Vagina (tissue), 2 donors: ENCODE measurements around the gene CELA1. TPM values are rescaled to one million over a fixed set of nuclear protein-coding genes. Genes with fewer than 3 reads are reported as not detected.
"Not testable (repeated sequence)": the region's sequence is repeated elsewhere in the genome, so short reads cannot be mapped to it uniquely, and the experiment has no call there.

Experiments
- DNase-seq, 2 donors: peaks; one replicate each; pipeline ENCODE4 v3.0.0-alpha.2; 2017; ENCODE audit errors: extremely low spot score in 2 of 2
- H3K27ac ChIP-seq: fragments of 200-600 bp; sonication (generic); one replicate; pipeline ENCODE4 v1.5.1; 2019
- H3K27me3 ChIP-seq: fragments of 200-600 bp; sonication (generic); one replicate; pipeline ENCODE4 v1.5.1; 2019
- H3K36me3 ChIP-seq, 2 donors: fragments of 200-600 bp; sonication (generic); one replicate each; pipeline ENCODE4 v1.5.1; 2017 to 2019
- H3K4me1 ChIP-seq: fragments of 200-600 bp; sonication (generic); one replicate; pipeline ENCODE4 v1.5.1; 2019
- H3K4me3 ChIP-seq, 2 donors: fragments of 200-600 bp; sonication (generic); 1 replicate in 1 of 2; 2 replicates in 1 of 2; pipeline ENCODE4 v1.5.1; 2016 to 2019
- H3K9me3 ChIP-seq: fragments of 200-600 bp; sonication (generic); one replicate; pipeline ENCODE4 v1.5.1; 2019
- POLR2A ChIP-seq, 2 donors: fragments of 450-650 bp; IDR thresholded peaks; one replicate each; pipeline ENCODE4 v1.6.1; 2017; ENCODE audit warnings: antibody characterized with exemption in 2 of 2, mild to moderate bottlenecking in 2 of 2, moderate library complexity in 2 of 2
- POLR2AphosphoS5 ChIP-seq, 2 donors: sonication (generic); formaldehyde crosslinking; IDR thresholded peaks; one replicate each; pipeline ENCODE4 v1.9.0; 2017; ENCODE audit warnings: antibody characterized with exemption in 2 of 2, mild to moderate bottlenecking in 2 of 2, low read depth in 1 of 2; ENCODE audit not compliant: insufficient read depth in 1 of 2
- intact Hi-C: fragments of 100-400 bp; cut with DNase I; formaldehyde crosslinking; loops from one replicate; pipeline ENCODE4 v1.15.1; 2023
- total RNA-seq: library from RNA; depleted of rRNA; stranded (reverse); fragments of >200 nt; gene quantifications from one replicate; pipeline ENCODE4 v1.2.3, GENCODE V29; 2016
- TF ChIP-seq, protein P1 (sequence below), 3 experiments: fragments of 450-650 bp in 2 of 3; fragments of 200-600 bp in 1 of 3; sonication (generic) in 1 of 3; IDR thresholded peaks; one replicate each; pipeline ENCODE4 v1.5.1; 2017 to 2019; ENCODE audit warnings: antibody characterized with exemption in 3 of 3, mild to moderate bottlenecking in 2 of 3, moderate library complexity in 2 of 3

The CELA1 gene
- total RNA-seq, 1 donor from 2014 or later: not detected

DNA sequence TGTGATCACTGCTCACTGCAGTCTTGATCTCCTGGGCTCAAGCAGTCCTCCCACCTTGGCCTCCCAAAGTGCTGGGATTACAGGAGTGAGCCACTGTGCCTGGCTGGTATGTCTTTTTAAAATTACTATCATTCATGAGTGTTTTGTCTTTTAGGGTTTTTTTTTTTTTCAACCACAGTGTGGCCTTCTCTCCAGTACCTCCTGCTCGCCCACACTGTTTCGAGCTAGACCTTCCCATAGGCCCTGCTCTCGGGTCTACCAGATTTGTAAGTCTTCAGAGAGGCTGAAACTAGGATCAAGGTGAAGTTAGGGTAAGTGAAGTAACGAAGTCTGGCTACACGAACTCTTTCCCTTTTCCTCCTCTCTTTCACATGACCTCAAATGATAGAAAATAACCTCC, 24.0 kb downstream of the CELA1 start:
- Histone ChIP-seq H3K9me3 (no peaks in the 10 kb centered on the region), H3K4me3 (no peak overlapping the region), H3K27ac (no peak overlapping the region), H3K27me3 (no peaks in the 10 kb centered on the region), H3K36me3 (no peaks in the 10 kb centered on the region), H3K4me1 (peaks cover 47% of the 10 kb centered on the region)
- TF ChIP-seq POLR2AphosphoS5 (IDR thresholded peaks at IDR 0.05; ENCODE audit: insufficient read depth in 1 of 2, low read depth in 1 of 2): no peak
- TF ChIP-seq, protein P1, sequence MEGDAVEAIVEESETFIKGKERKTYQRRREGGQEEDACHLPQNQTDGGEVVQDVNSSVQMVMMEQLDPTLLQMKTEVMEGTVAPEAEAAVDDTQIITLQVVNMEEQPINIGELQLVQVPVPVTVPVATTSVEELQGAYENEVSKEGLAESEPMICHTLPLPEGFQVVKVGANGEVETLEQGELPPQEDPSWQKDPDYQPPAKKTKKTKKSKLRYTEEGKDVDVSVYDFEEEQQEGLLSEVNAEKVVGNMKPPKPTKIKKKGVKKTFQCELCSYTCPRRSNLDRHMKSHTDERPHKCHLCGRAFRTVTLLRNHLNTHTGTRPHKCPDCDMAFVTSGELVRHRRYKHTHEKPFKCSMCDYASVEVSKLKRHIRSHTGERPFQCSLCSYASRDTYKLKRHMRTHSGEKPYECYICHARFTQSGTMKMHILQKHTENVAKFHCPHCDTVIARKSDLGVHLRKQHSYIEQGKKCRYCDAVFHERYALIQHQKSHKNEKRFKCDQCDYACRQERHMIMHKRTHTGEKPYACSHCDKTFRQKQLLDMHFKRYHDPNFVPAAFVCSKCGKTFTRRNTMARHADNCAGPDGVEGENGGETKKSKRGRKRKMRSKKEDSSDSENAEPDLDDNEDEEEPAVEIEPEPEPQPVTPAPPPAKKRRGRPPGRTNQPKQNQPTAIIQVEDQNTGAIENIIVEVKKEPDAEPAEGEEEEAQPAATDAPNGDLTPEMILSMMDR (IDR thresholded peaks at IDR 0.05): no peak
- TF ChIP-seq POLR2A (IDR thresholded peaks at IDR 0.05): no peak
- DNase-seq: no peak
- intact Hi-C loops: no loop called here

DNA sequence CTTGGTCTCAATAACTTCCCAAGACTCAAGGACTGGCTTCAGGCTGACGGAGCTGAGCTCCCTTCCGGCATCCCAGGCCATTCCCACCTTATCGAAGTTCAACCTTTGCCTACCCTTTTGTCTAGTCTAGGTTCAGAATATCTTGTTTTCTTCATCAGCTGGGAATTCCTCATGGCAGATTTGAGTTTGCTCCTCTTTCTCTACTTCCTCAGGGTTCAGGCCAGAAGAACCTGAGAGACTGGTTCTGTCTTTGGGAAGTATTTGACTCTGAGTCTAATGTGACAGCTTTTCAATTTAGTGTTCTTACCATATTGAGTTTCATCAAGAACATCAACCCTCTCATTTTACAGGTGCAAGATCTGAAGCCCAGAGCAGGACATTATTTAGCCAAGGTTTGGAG, 24.6 kb downstream of the CELA1 start:
- Histone ChIP-seq H3K4me1 (peaks cover 41% of the 10 kb centered on the region), H3K4me3 (no peak overlapping the region), H3K36me3 (no peaks in the 10 kb centered on the region), H3K27me3 (no peaks in the 10 kb centered on the region), H3K27ac (no peak overlapping the region), H3K9me3 (no peaks in the 10 kb centered on the region)
- no peak for DNase-seq
- intact Hi-C loops: no loop called here
- TF ChIP-seq POLR2AphosphoS5 (IDR thresholded peaks at IDR 0.05; ENCODE audit: insufficient read depth in 1 of 2, low read depth in 1 of 2): no peak
- TF ChIP-seq, protein P1 (IDR thresholded peaks at IDR 0.05): no peak
- no peak for TF ChIP-seq POLR2A (IDR thresholded peaks at IDR 0.05)

DNA sequence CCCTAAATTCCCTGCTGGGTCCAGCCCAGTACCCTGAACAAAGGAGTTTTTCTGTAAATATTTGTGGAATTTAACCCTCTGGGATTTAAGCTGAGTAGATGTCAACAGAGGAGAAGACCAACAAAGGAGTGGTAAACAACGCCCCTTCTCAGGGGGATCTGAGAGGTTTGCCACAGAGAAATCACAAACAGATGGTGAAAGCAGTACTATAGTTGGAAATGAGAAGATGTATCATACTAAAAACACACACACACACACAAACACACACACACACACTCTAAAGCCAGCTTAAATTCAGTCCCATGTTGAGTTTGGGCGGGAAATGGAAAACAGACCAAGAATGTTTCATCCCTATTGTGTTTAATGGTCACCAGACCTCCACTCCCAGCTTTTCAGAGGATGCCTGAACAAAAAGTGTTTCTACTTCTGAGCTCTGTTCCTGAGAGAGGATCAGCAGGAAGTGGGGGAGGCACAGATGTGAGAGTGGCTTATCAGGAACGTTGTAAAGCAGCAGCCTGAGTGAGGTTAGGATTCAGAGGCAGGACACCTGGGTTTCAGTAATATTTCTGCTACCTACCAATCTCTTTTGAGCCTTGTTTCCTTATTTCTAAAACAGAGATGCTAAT, 25.7 kb downstream of the CELA1 start:
- Histone ChIP-seq H3K27ac (no peak overlapping the region), H3K9me3 (no peaks in the 10 kb centered on the region), H3K36me3 (no peaks in the 10 kb centered on the region), H3K27me3 (no peaks in the 10 kb centered on the region), H3K4me1 (peaks cover 30% of the 10 kb centered on the region), H3K4me3 (no peak overlapping the region)
- no peak for DNase-seq
- intact Hi-C loops: no loop called here
- TF ChIP-seq POLR2A (IDR thresholded peaks at IDR 0.05) (no peak), POLR2AphosphoS5 (IDR thresholded peaks at IDR 0.05; ENCODE audit: insufficient read depth in 1 of 2, low read depth in 1 of 2) (no peak)
- TF ChIP-seq, protein P1 (IDR thresholded peaks at IDR 0.05): no peak

DNA sequence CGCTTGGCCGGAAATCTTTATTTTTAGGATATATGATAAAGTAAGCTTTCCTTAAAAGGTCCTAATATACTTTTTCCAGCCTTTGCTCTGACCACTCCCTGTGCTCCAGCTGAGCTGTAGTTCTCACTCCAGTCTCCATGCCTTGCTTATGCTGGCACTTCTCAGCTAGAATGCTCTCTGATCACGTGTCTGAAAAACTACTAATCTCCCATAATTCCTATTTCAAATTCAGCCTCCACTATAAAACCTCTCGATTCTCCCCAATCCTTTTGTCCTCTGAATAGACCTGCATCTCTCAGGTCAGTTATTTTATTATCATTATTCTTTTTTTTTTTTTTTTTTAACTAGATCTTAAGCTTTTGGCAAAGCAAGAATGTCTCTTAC, 26.2 kb downstream of the CELA1 start:
- Histone ChIP-seq H3K4me3 (no peak overlapping the region), H3K27ac (no peak overlapping the region), H3K4me1 (peaks cover 25% of the 10 kb centered on the region), H3K36me3 (no peaks in the 10 kb centered on the region), H3K9me3 (no peaks in the 10 kb centered on the region), H3K27me3 (no peaks in the 10 kb centered on the region)
- TF ChIP-seq POLR2AphosphoS5 (IDR thresholded peaks at IDR 0.05; ENCODE audit: insufficient read depth in 1 of 2, low read depth in 1 of 2) (no peak), POLR2A (IDR thresholded peaks at IDR 0.05) (no peak)
- TF ChIP-seq, protein P1 (IDR thresholded peaks at IDR 0.05): no peak
- DNase-seq: no peak
- intact Hi-C loops: no loop called here

DNA sequence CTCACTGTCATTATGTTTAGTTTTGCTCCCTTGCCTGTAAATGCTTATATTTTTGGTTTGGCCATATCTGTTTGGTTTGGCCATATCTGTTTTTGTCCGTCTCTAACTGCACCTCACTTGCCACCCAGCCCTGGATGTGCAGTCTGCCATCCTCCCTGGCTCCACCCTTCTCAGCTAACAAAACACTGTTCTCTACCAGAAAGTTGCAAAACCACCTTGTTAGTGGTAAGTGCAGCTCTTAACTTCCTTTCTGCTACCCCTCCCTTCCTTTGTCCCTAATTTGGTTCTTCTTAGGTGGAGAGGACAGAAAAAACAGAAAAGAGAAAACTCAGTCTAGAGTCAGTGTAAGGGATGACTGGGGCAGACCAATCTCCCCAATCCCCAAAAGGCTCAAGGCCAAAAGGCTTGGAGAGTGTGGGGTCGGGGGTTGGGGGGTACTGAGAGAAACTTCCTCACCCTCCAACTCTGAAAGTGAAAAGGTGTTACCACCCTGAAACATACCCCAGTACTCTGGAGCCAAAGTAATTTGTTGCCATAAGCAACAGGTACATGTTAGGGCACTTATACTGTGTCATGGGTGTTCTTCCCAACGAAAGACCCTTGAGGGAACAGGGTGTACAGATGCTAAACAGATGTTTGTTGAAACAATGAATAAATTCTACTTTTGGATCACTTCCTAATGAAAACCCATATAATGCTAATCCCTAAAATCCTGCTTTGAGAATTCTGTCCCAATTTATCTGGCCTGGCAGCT, 27.5 kb downstream of the CELA1 start:
- no peaks in the 10 kb centered on the region for H3K27me3 ChIP-seq
- peaks cover 25% of the 10 kb centered on the region for H3K4me1 ChIP-seq
- H3K9me3 ChIP-seq: no peaks in the 10 kb centered on the region
- DNase-seq: no peak
- H3K4me3 ChIP-seq: no peak overlapping the region
- intact Hi-C loops: no loop called here
- no peaks in the 10 kb centered on the region for H3K36me3 ChIP-seq
- TF ChIP-seq, protein P1 (IDR thresholded peaks at IDR 0.05): no peak
- TF ChIP-seq POLR2AphosphoS5 (IDR thresholded peaks at IDR 0.05; ENCODE audit: insufficient read depth in 1 of 2, low read depth in 1 of 2) (no peak), POLR2A (IDR thresholded peaks at IDR 0.05) (no peak)
- no peak overlapping the region for H3K27ac ChIP-seq

DNA sequence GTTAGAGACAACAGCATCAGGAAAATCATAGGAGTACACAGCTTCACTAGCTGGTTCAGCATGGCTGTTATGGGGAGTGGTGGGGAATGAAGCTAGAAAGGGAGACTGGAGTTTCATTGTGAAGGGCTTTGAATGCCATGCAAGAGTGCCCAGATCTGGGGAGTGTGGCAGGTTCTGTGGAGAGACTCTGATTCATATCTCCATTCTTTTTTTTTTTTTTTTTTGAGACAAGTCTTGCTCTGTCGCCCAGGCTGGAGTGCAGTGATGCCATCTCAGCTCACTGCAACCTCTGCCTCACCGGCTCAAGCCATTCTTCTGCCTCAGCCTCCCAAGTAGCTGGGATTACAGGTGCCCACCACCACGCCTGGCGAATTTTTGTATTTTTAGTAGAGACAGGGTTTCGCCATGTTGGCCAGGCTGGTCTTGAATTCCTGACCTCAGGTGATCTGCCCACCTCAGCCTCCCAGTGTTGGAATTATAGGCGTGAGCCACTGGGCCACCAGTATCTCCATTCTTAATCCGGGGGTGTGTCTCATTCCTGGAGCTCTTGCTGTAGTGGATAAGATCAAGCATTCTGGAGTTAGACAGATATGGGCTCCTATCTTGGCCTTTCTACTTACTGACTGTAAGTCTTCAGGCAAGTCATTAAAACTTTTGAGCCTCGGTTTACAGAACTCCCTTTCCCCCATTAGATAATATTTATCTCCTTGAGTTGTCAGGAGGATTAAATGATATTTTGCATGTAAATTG, 28.2 kb downstream of the CELA1 start:
- intact Hi-C loops, DNase-seq, H3K27ac ChIP-seq, H3K9me3 ChIP-seq, H3K4me3 ChIP-seq, H3K36me3 ChIP-seq, H3K27me3 ChIP-seq: not testable (repeated sequence)
- H3K4me1 ChIP-seq: peaks cover 25% of the 10 kb centered on the region
